HL-60 (cell line): ENCODE data around the gene RNASE13.
A peak's percentile ranks its signal among the peaks of the same experiment; 100 is the strongest.

Source experiments
- DNase-seq, 2 experiments: peaks; one replicate each; pipeline ENCODE4 v3.0.0-alpha.2; 2010 to 2020; ENCODE audit warnings: low read depth in 1 of 2, low spot score in 1 of 2
- H3K27ac ChIP-seq: fragments of 250-450 bp; sonication (Bioruptor Pico); replicated peaks from 2 replicates; pipeline ENCODE4 v1.5.1; 2020; ENCODE audit warnings: mild to moderate bottlenecking, moderate library complexity
- H3K27me3 ChIP-seq: fragments of 250-450 bp; sonication (Bioruptor Pico); 2 replicates; pipeline ENCODE4 v1.5.1; 2021; ENCODE audit warnings: mild to moderate bottlenecking, moderate library complexity; ENCODE audit not compliant: insufficient read depth, poor library complexity, severe bottlenecking
- H3K4me3 ChIP-seq: replicated peaks from 2 replicates; pipeline ENCODE4 v1.5.1; 2011; ENCODE audit warnings: mild to moderate bottlenecking, control low read depth, low read length; ENCODE audit not compliant: insufficient read depth
- GABPA ChIP-seq: IDR thresholded peaks from 2 replicates; pipeline ENCODE4 v1.6.1; 2012; ENCODE audit warnings: low read depth
- POLR2AphosphoS5 ChIP-seq: IDR thresholded peaks from 2 replicates; pipeline ENCODE4 v1.6.1; 2012; ENCODE audit warnings: low read depth
- REST ChIP-seq: IDR thresholded peaks from 2 replicates; pipeline ENCODE4 v1.6.1; 2012; ENCODE audit warnings: low read depth; ENCODE audit not compliant: insufficient replicate concordance
- SPI1 ChIP-seq: IDR thresholded peaks from 2 replicates; pipeline ENCODE4 v1.6.1; 2012; ENCODE audit warnings: low read depth, mild to moderate bottlenecking, borderline replicate concordance
- TF ChIP-seq, protein P1 (sequence below): IDR thresholded peaks from one replicate; pipeline ENCODE4 v1.5.1; 2011; ENCODE audit warnings: low read length, control low read depth, inconsistent platforms; ENCODE audit not compliant: insufficient read depth

RNASE13 gene

DNA sequence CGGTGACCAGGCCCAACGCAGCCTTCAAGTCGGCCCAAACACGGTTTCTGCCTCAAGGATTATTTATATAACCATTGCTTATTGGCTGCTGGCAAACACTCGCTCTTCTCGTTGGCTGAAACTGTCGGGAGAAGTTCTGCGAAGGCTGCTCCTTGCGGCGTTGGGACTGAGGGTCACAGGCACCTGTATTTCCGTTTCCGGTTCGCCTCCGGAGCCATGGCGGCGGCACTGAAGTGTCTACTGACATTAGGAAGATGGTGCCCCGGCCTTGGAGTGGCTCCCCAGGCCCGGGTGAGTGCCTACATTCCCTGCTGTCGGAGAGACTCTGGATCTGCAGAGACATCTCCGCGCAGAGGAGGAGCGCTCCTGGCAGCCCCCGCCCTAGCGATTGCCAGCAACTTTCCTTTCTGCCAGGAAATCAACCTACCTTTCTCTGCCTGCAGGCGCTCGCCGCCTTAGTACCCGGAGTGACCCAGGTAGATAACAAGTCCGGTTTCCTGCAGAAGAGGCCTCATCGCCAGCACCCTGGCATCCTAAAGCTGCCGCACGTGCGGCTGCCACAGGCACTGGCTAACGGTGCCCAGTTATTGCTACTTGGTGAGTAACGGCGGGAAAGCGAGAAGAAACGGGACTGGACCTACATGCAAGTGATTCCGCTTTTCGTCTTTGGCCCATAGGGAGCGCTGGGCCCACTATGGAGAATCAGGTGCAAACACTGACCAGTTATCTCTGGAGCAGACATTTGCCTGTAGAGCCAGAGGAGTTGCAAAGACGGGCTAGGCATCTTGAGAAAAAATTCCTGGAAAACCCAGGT, 44.6 kb downstream of the RNASE13 start, which contains the start of gene METTL17:
Gene METTL17, plus strand, starts transcription at position 194 of the 814 bp plus-strand sequence. Its CDS starts 23 bp downstream, at position 217.
- Histone ChIP-seq H3K27me3 (no peaks in the 10 kb centered on the region), H3K4me3 (peak within 1 kb of the TSS; percentile 90), H3K27ac (peak within 1 kb of the TSS; percentile 79)
- DNase-seq = peak; percentile 38 to 97
- TF ChIP-seq GABPA (peak; percentile 97), SPI1 (no peak), REST (peak; percentile 28), POLR2AphosphoS5 (peak; percentile 88)
- TF ChIP-seq, protein P1, sequence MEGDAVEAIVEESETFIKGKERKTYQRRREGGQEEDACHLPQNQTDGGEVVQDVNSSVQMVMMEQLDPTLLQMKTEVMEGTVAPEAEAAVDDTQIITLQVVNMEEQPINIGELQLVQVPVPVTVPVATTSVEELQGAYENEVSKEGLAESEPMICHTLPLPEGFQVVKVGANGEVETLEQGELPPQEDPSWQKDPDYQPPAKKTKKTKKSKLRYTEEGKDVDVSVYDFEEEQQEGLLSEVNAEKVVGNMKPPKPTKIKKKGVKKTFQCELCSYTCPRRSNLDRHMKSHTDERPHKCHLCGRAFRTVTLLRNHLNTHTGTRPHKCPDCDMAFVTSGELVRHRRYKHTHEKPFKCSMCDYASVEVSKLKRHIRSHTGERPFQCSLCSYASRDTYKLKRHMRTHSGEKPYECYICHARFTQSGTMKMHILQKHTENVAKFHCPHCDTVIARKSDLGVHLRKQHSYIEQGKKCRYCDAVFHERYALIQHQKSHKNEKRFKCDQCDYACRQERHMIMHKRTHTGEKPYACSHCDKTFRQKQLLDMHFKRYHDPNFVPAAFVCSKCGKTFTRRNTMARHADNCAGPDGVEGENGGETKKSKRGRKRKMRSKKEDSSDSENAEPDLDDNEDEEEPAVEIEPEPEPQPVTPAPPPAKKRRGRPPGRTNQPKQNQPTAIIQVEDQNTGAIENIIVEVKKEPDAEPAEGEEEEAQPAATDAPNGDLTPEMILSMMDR = peak; percentile 46

- H3K27ac ChIP-seq = peak overlapping the region; percentile 79
- no peak for TF ChIP-seq SPI1
- TF ChIP-seq GABPA = no peak
- TF ChIP-seq, protein P1 = no peak
- TF ChIP-seq REST = no peak
- TF ChIP-seq POLR2AphosphoS5 = no peak
- H3K4me3 ChIP-seq = peak overlapping the region; percentile 5; the same call in 1 of the 2 replicates
- DNase-seq = peak in 1 of 2 experiments; percentile 78
- no peaks in the 10 kb centered on the region for H3K27me3 ChIP-seq
These were observed 45.2 kb downstream of the RNASE13 start for GRCh38 chr14:20989471-20989786.

DNA sequence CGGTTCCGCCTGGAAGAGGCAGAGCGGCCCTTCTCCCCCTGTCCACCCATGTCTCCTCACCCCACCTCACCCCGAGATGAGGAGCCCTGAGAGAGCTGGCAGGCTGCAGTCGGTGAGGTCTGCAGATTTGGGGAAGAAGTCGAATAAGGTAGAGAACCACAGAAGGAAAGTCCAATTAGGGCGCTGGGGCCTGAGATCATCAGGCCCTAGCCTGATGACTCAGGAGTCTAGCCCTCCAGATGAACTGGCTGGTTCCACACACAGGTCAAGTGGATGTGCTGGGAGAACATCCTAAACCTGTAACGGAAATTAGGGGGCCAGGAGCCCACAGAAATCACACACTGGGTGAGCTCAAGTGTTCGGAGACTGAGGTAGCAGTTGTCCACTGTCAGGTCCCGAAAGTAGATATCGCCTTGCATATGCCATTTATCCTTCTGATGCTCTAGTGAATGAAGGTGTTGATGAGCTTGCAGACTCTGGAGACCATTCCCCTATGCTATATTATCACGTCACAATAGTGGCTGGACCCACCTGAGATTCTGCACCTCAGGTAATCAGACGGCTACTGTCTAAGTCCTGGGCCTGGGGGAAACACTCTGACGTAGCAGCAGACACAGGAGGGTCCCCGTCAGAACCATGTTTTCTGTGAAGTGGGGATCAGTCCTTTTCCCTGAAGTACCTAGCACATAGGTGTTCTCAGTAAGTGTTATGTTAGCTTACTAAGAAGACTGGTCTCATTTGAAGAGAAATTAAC, 45.7 kb downstream of the RNASE13 start:
- Histone ChIP-seq H3K27ac (peak overlapping the region; percentile 79), H3K27me3 (no peaks in the 10 kb centered on the region), H3K4me3 (peak overlapping the region; percentile 5; the same call in 1 of the 2 replicates)
- TF ChIP-seq SPI1 = peak; percentile 55; the same call in 1 of the 2 replicates
- TF ChIP-seq, protein P1 = no peak
- peak in 1 of 2 experiments; percentile 49 for DNase-seq
